ENCODE measurements around the gene PIGV.
A peak's percentile ranks its signal among the peaks of the same experiment; 100 is the strongest.

PIGV gene

GRCh38 chr1:26787706-26788514, at the start of gene PIGV:
PIGV (plus strand) TSS chr1:26787950; CDS start chr1:26790816, 2,866 bp downstream.
- Histone ChIP-seq H3K9me3 (ENCODE audit: insufficient read depth, low read depth, low read length) (no peaks in the 10 kb centered on the region), H4K20me1 (ENCODE audit: insufficient read depth, low read length, poor library complexity, severe bottlenecking) (peaks cover 4% of the 10 kb centered on the region), H2AFZ (ENCODE audit: low read length) (peak within 1 kb of the TSS; percentile 88), H3K4me1 (ENCODE audit: insufficient read depth, low read length, poor library complexity, severe bottlenecking) (peaks cover 79% of the 10 kb centered on the region), H3K79me2 (ENCODE audit: insufficient read depth, low read length) (peaks cover 34% of the 10 kb centered on the region), H3K9me2 (replicated peaks; ENCODE audit: low read depth, low read length) (no peaks in the 10 kb centered on the region), H3K9ac (ENCODE audit: low read depth, low read length, poor library complexity, severe bottlenecking) (peak within 1 kb of the TSS; percentile 99), H3F3A (ENCODE audit: low read depth) (peaks cover 14% of the 10 kb centered on the region), H3K36me3 (ENCODE audit: insufficient read depth, low read length) (peaks cover under 1% of the 10 kb centered on the region; the same call in 1 of the 2 replicates), H3K4me3 (ENCODE audit: low read length, poor library complexity, severe bottlenecking) (peak within 1 kb of the TSS; percentile 81), H3K27me3 (ENCODE audit: insufficient read depth, low read length, poor library complexity, severe bottlenecking) (no peaks in the 10 kb centered on the region), H3K4me2 (ENCODE audit: low read depth, low read length, poor library complexity, severe bottlenecking) (peak within 1 kb of the TSS; percentile 99)
- TF ChIP-seq EZH2phosphoT487 (IDR thresholded peaks at IDR 0.05; ENCODE audit: borderline replicate concordance) = no peak
- no peak for TF ChIP-seq CTCF (conservative IDR thresholded peaks at IDR 0.05; ENCODE audit: low read length)

- Histone ChIP-seq H3F3A (ENCODE audit: low read depth) (peaks cover 14% of the 10 kb centered on the region), H4K20me1 (ENCODE audit: insufficient read depth, low read length, poor library complexity, severe bottlenecking) (peaks cover 69% of the 10 kb centered on the region), H3K36me3 (ENCODE audit: insufficient read depth, low read length) (peaks cover 81% of the 10 kb centered on the region; the same call in 1 of the 2 replicates), H3K9me2 (replicated peaks; ENCODE audit: low read depth, low read length) (no peaks in the 10 kb centered on the region), H3K4me3 (ENCODE audit: low read length, poor library complexity, severe bottlenecking) (no peak overlapping the region), H3K27me3 (ENCODE audit: insufficient read depth, low read length, poor library complexity, severe bottlenecking) (no peaks in the 10 kb centered on the region), H3K9me3 (ENCODE audit: insufficient read depth, low read depth, low read length) (no peaks in the 10 kb centered on the region), H3K4me2 (ENCODE audit: low read depth, low read length, poor library complexity, severe bottlenecking) (no peak overlapping the region), H3K79me2 (ENCODE audit: insufficient read depth, low read length) (peaks cover 82% of the 10 kb centered on the region), H3K4me1 (ENCODE audit: insufficient read depth, low read length, poor library complexity, severe bottlenecking) (peaks cover 13% of the 10 kb centered on the region), H2AFZ (ENCODE audit: low read length) (no peak overlapping the region), H3K9ac (ENCODE audit: low read depth, low read length, poor library complexity, severe bottlenecking) (no peak overlapping the region)
- TF ChIP-seq EZH2phosphoT487 (IDR thresholded peaks at IDR 0.05; ENCODE audit: borderline replicate concordance) (no peak), CTCF (conservative IDR thresholded peaks at IDR 0.05; ENCODE audit: low read length) (no peak)
Observed at GRCh38 chr1:26739329-26739914, 48.3 kb upstream of the PIGV start.

GRCh38 chr1:26740023-26740634, 47.6 kb upstream of the PIGV start:
- peaks cover 70% of the 10 kb centered on the region for H4K20me1 ChIP-seq (ENCODE audit: insufficient read depth, low read length, poor library complexity, severe bottlenecking)
- H3K79me2 ChIP-seq (ENCODE audit: insufficient read depth, low read length) = peaks cover 82% of the 10 kb centered on the region
- H3K9me2 ChIP-seq (replicated peaks; ENCODE audit: low read depth, low read length) = no peaks in the 10 kb centered on the region
- H3F3A ChIP-seq (ENCODE audit: low read depth) = peaks cover 13% of the 10 kb centered on the region
- TF ChIP-seq CTCF (conservative IDR thresholded peaks at IDR 0.05; ENCODE audit: low read length) = no peak
- no peak for TF ChIP-seq EZH2phosphoT487 (IDR thresholded peaks at IDR 0.05; ENCODE audit: borderline replicate concordance)
- no peaks in the 10 kb centered on the region for H3K9me3 ChIP-seq (ENCODE audit: insufficient read depth, low read depth, low read length)
- no peaks in the 10 kb centered on the region for H3K27me3 ChIP-seq (ENCODE audit: insufficient read depth, low read length, poor library complexity, severe bottlenecking)
- peaks cover 81% of the 10 kb centered on the region for H3K36me3 ChIP-seq (ENCODE audit: insufficient read depth, low read length)
- peaks cover 20% of the 10 kb centered on the region for H3K4me1 ChIP-seq (ENCODE audit: insufficient read depth, low read length, poor library complexity, severe bottlenecking)
- H3K4me2 ChIP-seq (ENCODE audit: low read depth, low read length, poor library complexity, severe bottlenecking) = no peak overlapping the region
- no peak overlapping the region for H2AFZ ChIP-seq (ENCODE audit: low read length)
- no peak overlapping the region for H3K4me3 ChIP-seq (ENCODE audit: low read length, poor library complexity, severe bottlenecking)
- peak overlapping the region; percentile 5 for H3K9ac ChIP-seq (ENCODE audit: low read depth, low read length, poor library complexity, severe bottlenecking)

Measured in Loucy (cell line).